Brain microvascular endothelial cell (primary cell): Measurements from ENCODE around the gene SLC46A1.

Experiments
- DNase-seq: peaks from one replicate; pipeline ENCODE4 v3.0.0-alpha.2; 2020
- H3K27ac ChIP-seq: fragments of 250-450 bp; sonication (Bioruptor Pico); 2 replicates; pipeline ENCODE4 v1.5.1; 2020; ENCODE audit warnings: mild to moderate bottlenecking, moderate library complexity
- H3K27me3 ChIP-seq: fragments of 250-450 bp; sonication (Bioruptor Pico); replicated peaks from 2 replicates; pipeline ENCODE4 v1.5.1; 2020; ENCODE audit warnings: mild to moderate bottlenecking
- H3K36me3 ChIP-seq: fragments of 250-450 bp; sonication (Bioruptor Pico); replicated peaks from 2 replicates; pipeline ENCODE4 v1.5.1; 2020; ENCODE audit warnings: mild to moderate bottlenecking
- H3K4me3 ChIP-seq: 2 replicates; pipeline ENCODE4 v1.5.1; 2011; ENCODE audit warnings: low read depth, mild to moderate bottlenecking, control low read depth, low read length, moderate library complexity
- CTCF ChIP-seq: IDR thresholded peaks from 2 replicates; pipeline ENCODE4 v1.5.1; 2011; ENCODE audit warnings: low read depth, mild to moderate bottlenecking, moderate library complexity, low read length, control low read depth, inconsistent platforms; ENCODE audit errors: missing control alignments
- in situ Hi-C: cut with HindIII; loops from 2 replicates; pipeline ENCODE4 v1.10.0; 2017; ENCODE audit warnings: low sequenced_read_pairs, low pct_ligation_motif_present

The SLC46A1 gene

GRCh38 chr17:28357061-28357900, 48.7 kb downstream of the SLC46A1 start, which contains the start of gene POLDIP2:
Gene POLDIP2, minus strand, starts transcription at chr17:28357527. Its CDS starts 79 bp downstream, at chr17:28357448.
- H3K4me3 ChIP-seq: peak within 1 kb of the TSS; percentile 95
- TF ChIP-seq CTCF: no peak
- in situ Hi-C loops: no loop called here
- H3K36me3 ChIP-seq: peaks cover 37% of the 10 kb centered on the region
- peak; percentile 91 for DNase-seq
- H3K27me3 ChIP-seq: no peaks in the 10 kb centered on the region
- peak within 1 kb of the TSS; percentile 77 for H3K27ac ChIP-seq

- Histone ChIP-seq H3K4me3 (no peak overlapping the region), H3K27me3 (no peaks in the 10 kb centered on the region), H3K27ac (no peak overlapping the region), H3K36me3 (peaks cover 67% of the 10 kb centered on the region)
- no peak for DNase-seq
- in situ Hi-C loops: no loop called here
- no peak for TF ChIP-seq CTCF
Measured at GRCh38 chr17:28350271-28350670, 55.7 kb downstream of the SLC46A1 start.

DNA sequence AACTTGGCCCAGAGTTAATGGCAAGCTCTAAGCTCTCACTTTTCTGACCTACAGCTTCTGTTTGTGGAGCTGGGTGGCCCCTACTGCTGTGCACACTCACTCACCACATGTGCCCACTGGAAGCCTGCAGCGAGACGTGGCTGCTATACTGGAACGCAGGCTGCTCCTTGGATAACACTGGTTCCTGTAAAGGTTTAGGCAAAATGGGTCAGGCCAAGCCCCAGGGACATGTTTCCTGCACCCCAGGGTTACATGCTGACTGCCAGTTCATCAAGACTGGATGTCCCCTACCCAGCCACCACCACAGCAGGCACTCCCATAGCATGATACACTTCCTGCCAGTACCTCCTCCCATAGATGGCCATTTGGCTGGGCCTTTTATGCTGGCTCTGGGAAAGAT, 57.0 kb downstream of the SLC46A1 start:
- no peak for DNase-seq
- Histone ChIP-seq H3K36me3 (peaks cover 69% of the 10 kb centered on the region), H3K27me3 (no peaks in the 10 kb centered on the region), H3K27ac (no peak overlapping the region), H3K4me3 (no peak overlapping the region)
- TF ChIP-seq CTCF: no peak
- in situ Hi-C loops: no loop called here

GRCh38 chr17:28347261-28347891, 58.6 kb downstream of the SLC46A1 start:
- DNase-seq: peak; percentile 76

DNA sequence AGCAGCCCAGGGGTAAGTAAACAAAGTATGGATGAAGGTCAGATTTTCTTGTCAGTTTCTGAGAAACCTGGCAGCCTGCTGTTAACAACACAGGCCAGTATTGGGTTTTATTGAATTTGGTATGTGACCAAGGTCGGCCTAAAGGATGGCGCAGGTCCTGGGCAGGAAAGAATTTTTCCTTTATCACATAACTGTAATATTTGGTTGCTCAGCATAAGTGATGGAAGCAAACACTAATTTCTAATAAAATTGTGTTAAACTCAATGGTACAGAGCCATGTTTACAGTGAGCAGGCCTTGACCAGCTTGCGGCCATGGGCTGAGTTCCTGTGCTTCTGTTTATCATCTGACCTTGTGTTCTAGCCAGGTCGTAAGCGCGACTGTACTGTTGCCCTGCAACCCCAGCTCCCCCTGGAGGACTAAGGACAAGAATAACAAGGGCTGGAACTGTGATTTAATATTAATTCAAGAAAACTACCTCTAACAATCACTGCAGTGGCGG, 59.2 kb downstream of the SLC46A1 start:
- peak; percentile 53 for TF ChIP-seq CTCF
- DNase-seq: no peak
- peaks cover 72% of the 10 kb centered on the region for H3K36me3 ChIP-seq
- H3K27me3 ChIP-seq: no peaks in the 10 kb centered on the region
- in situ Hi-C loops: no loop called here
- H3K27ac ChIP-seq: peak overlapping the region; percentile 64
- H3K4me3 ChIP-seq: no peak overlapping the region

More at GRCh38 chr17:28347261-28347891, 58.6 kb downstream of the SLC46A1 start:
- Histone ChIP-seq H3K36me3 (peaks cover 69% of the 10 kb centered on the region), H3K27me3 (no peaks in the 10 kb centered on the region), H3K27ac (peak overlapping the region; percentile 64), H3K4me3 (no peak overlapping the region)
- in situ Hi-C loops: no loop called here
- TF ChIP-seq CTCF: no peak
